IPS-18a (cell line): ENCODE data around the gene MMS22L.
A peak's percentile ranks its signal among the peaks of the same experiment; 100 is the strongest.

Source experiments
- H3K27ac ChIP-seq: one replicate; pipeline ENCODE4 v1.5.1; 2013; ENCODE audit warnings: low read length
- H3K27me3 ChIP-seq: one replicate; pipeline ENCODE4 v1.6.1; 2013; ENCODE audit warnings: mild to moderate bottlenecking, low read length; ENCODE audit not compliant: control insufficient read depth, insufficient read depth
- H3K36me3 ChIP-seq: one replicate; pipeline ENCODE4 v1.6.1; 2013; ENCODE audit warnings: low read depth, low read length; ENCODE audit not compliant: control insufficient read depth
- H3K4me1 ChIP-seq: one replicate; pipeline ENCODE4 v1.6.1; 2013; ENCODE audit warnings: low read depth, low read length; ENCODE audit not compliant: control insufficient read depth
- H3K4me3 ChIP-seq: one replicate; pipeline ENCODE4 v1.5.1; 2013; ENCODE audit warnings: low read length
- H3K9ac ChIP-seq: one replicate; pipeline ENCODE4 v1.6.1; 2013; ENCODE audit warnings: mild to moderate bottlenecking, low read length, moderate library complexity
- H3K9me3 ChIP-seq: one replicate; pipeline ENCODE4 v1.6.1; 2013; ENCODE audit warnings: low read depth, low read length; ENCODE audit not compliant: control insufficient read depth

MMS22L gene

DNA sequence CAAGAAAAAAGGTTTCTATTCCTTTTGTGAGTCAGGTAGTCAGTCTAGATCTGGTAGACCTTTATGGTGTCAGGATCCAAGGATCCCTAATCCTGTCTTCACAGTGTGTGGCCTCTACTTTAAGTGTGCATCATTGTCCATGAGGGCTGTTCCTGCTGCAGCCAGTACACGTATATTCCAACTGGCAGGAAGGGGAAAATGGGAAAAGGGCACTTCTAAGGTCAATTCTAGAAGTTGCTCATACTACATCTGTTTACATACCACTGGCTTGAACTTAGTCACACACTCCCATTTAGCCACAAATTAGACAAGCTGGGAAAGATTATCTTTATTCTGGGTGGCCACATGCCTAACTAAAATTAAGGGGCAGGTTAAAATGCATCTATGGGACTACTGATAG lies 9.7 kb upstream of the MMS22L start:
- Histone ChIP-seq H3K4me1 (peaks cover 6% of the 10 kb centered on the region), H3K9me3 (peaks cover 6% of the 10 kb centered on the region), H3K9ac (no peak overlapping the region), H3K36me3 (no peaks in the 10 kb centered on the region), H3K27ac (no peak overlapping the region), H3K27me3 (no peaks in the 10 kb centered on the region), H3K4me3 (no peak overlapping the region)

GRCh38 chr6:97291896-97292295 lies 8.9 kb upstream of the MMS22L start:
- Histone ChIP-seq H3K27me3 (no peaks in the 10 kb centered on the region), H3K9me3 (peaks cover 6% of the 10 kb centered on the region), H3K36me3 (no peaks in the 10 kb centered on the region), H3K9ac (no peak overlapping the region), H3K4me1 (peaks cover 6% of the 10 kb centered on the region), H3K4me3 (no peak overlapping the region), H3K27ac (no peak overlapping the region)

- Histone ChIP-seq H3K27me3 (no peaks in the 10 kb centered on the region), H3K36me3 (no peaks in the 10 kb centered on the region), H3K4me1 (peaks cover 1% of the 10 kb centered on the region), H3K27ac (no peak overlapping the region), H3K9ac (no peak overlapping the region), H3K4me3 (no peak overlapping the region), H3K9me3 (peaks cover 6% of the 10 kb centered on the region)
Measured at GRCh38 chr6:97289332-97289731, 6.3 kb upstream of the MMS22L start.

DNA sequence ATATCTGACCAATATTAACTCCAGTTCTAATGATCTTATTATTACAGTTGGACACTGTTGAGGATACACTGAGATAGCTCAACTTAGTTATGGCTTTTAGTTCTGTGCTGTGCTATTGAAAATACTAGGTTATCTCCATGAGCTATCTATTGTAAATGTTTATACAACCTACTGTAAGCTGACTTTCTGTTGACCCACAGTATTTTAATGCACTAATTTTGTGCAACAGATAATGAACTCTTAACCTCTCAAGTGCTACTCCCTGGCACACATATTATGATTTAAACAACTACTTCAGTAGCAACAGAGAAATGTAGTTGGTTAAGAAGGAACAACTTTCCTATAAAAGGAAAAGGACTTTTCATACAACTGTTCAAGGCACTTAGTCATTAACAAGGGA lies 5.2 kb upstream of the MMS22L start:
- Histone ChIP-seq H3K9ac (no peak overlapping the region), H3K4me3 (no peak overlapping the region), H3K36me3 (no peaks in the 10 kb centered on the region), H3K27me3 (no peaks in the 10 kb centered on the region), H3K27ac (no peak overlapping the region), H3K9me3 (peaks cover 6% of the 10 kb centered on the region), H3K4me1 (peaks cover 8% of the 10 kb centered on the region)

DNA sequence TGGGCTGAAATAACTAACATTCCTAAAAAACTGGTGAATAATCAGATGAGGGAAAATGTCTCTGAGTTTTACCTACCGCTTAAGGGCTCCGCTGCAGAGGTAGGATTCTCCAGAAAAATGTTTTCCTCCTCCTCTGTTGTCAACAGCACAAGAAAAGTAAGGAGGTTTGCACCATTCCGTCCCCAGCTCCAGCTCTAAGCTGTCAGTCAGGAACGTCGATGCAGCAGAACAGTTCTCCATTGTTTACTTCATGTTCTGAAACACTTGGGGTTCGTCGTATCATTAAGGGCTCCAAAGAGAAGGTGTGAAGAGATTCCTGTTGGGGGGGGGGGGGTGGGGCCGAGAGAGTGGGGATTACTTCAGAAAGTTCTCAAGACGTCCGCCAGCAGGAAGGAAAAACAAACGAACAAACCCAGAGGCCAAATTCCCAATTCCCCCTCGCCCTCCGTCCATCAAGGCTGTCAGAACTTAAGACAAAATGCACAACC lies 734 bp downstream of the MMS22L start:
- Histone ChIP-seq H3K27ac (peak overlapping the region; percentile 78), H3K9ac (peak overlapping the region; percentile 97), H3K9me3 (no peaks in the 10 kb centered on the region), H3K36me3 (peaks cover 34% of the 10 kb centered on the region), H3K4me3 (peak overlapping the region; percentile 92), H3K27me3 (no peaks in the 10 kb centered on the region), H3K4me1 (peaks cover 17% of the 10 kb centered on the region)

GRCh38 chr6:97280766-97281165 lies 2.2 kb downstream of the MMS22L start:
- H3K9me3 ChIP-seq = no peaks in the 10 kb centered on the region
- H3K4me1 ChIP-seq = peaks cover 17% of the 10 kb centered on the region
- no peak overlapping the region for H3K27ac ChIP-seq
- H3K36me3 ChIP-seq = peaks cover 40% of the 10 kb centered on the region
- no peaks in the 10 kb centered on the region for H3K27me3 ChIP-seq
- H3K9ac ChIP-seq = peak overlapping the region; percentile 97
- H3K4me3 ChIP-seq = peak overlapping the region; percentile 92

- Histone ChIP-seq H3K4me3 (no peak overlapping the region), H3K36me3 (peaks cover 65% of the 10 kb centered on the region), H3K9ac (no peak overlapping the region)
Measured at GRCh38 chr6:97275804-97276203, 7.2 kb downstream of the MMS22L start.

DNA sequence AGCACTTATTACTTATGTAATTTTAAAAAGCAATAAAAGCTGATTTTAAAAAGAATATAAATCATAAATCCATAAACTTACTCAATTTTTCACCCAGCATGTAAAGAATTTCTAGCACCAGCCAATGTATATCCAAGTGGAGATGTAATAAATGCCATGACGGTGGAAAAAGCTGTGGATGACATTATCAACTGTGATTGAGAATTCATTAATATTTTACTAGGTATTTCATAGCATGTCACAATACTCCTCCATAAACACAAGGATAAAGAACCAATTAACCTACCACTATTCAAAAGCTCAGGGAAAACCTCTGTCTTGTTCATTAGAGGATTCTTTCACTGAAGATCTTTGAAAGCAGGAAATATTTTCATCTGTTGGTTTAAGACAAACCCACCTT lies 13.2 kb downstream of the MMS22L start:
- Histone ChIP-seq H3K4me3 (no peak overlapping the region), H3K27me3 (no peaks in the 10 kb centered on the region), H3K36me3 (peaks cover 79% of the 10 kb centered on the region), H3K4me1 (no peaks in the 10 kb centered on the region), H3K27ac (no peak overlapping the region), H3K9me3 (peaks cover 4% of the 10 kb centered on the region), H3K9ac (no peak overlapping the region)

More at GRCh38 chr6:97275804-97276203, 7.2 kb downstream of the MMS22L start:
- Histone ChIP-seq H3K9me3 (no peaks in the 10 kb centered on the region), H3K27ac (no peak overlapping the region), H3K4me1 (no peaks in the 10 kb centered on the region), H3K27me3 (no peaks in the 10 kb centered on the region)

DNA sequence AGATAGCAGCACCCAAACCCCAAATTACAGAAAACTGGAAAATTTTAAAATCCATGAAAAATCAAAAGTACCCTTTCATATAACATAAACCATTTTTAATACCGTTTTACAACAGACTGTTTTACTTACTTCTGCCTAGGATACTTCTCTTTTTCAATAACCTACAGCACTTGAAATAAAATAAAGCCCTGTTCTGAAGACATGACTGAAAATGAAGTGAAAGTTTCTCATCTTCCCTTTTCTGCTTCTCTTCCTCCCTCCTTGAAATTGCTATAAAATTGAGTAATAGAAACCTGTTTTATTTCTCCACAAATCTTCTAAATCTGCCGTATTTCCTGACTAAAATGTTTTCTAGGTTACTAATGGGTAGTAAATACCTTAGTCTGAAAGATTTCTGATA lies 20.3 kb downstream of the MMS22L start:
- Histone ChIP-seq H3K4me3 (no peak overlapping the region), H3K36me3 (peaks cover 67% of the 10 kb centered on the region), H3K4me1 (no peaks in the 10 kb centered on the region), H3K27me3 (no peaks in the 10 kb centered on the region), H3K27ac (no peak overlapping the region), H3K9ac (no peak overlapping the region), H3K9me3 (peaks cover 4% of the 10 kb centered on the region)

GRCh38 chr6:97246842-97247241 lies 36.2 kb downstream of the MMS22L start:
- Histone ChIP-seq H3K27me3 (no peaks in the 10 kb centered on the region), H3K4me1 (no peaks in the 10 kb centered on the region), H3K36me3 (peaks cover 17% of the 10 kb centered on the region), H3K27ac (no peak overlapping the region), H3K4me3 (no peak overlapping the region), H3K9ac (no peak overlapping the region), H3K9me3 (no peaks in the 10 kb centered on the region)

GRCh38 chr6:97240222-97240621 lies 42.8 kb downstream of the MMS22L start:
- Histone ChIP-seq H3K4me1 (no peaks in the 10 kb centered on the region), H3K9ac (no peak overlapping the region), H3K36me3 (peaks cover 10% of the 10 kb centered on the region), H3K9me3 (no peaks in the 10 kb centered on the region), H3K27ac (no peak overlapping the region), H3K27me3 (no peaks in the 10 kb centered on the region), H3K4me3 (no peak overlapping the region)

DNA sequence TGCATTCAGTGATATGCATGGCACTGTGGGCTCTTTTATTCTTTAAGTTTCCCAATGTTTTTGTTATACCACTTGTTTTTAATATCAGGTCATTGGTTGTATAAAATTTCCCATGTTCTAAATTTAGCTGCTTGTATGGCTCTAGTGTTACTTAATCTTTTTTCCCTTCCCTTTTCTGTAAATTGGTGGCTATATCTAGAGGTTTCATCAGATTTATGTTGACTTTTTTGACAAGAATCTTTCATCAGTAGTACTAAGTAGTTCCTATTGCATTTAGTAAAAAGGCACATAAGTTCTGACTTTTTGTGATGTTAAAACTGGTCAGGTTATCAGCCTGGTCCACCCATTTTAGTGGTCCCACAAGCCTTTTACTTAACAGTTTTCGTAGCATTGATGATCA lies 51.1 kb downstream of the MMS22L start:
- Histone ChIP-seq H3K9ac (no peak overlapping the region), H3K27me3 (no peaks in the 10 kb centered on the region), H3K4me3 (no peak overlapping the region), H3K27ac (no peak overlapping the region), H3K9me3 (no peaks in the 10 kb centered on the region), H3K4me1 (no peaks in the 10 kb centered on the region), H3K36me3 (peaks cover 23% of the 10 kb centered on the region)
